IMR-90 (cell line): Measurements from ENCODE around the gene LIMK2.

Experiments
- SMC3 ChIP-seq: fragments of 150-350 bp; IDR thresholded peaks from 2 replicates; pipeline ENCODE4 v1.6.1; 2016; ENCODE audit warnings: low read depth, mild to moderate bottlenecking, antibody characterized with exemption, low read length, moderate library complexity
- TF ChIP-seq, protein P1 (sequence below): conservative IDR thresholded peaks from 2 replicates; pipeline ENCODE4 v1.5.1; 2012; ENCODE audit warnings: mild to moderate bottlenecking, low read depth, low read length, improper control_type of control experiment
- TF ChIP-seq, protein P2 (sequence below): fragments of 150-350 bp; IDR thresholded peaks from 2 replicates; pipeline ENCODE4 v1.6.1; 2016; ENCODE audit warnings: low read depth, mild to moderate bottlenecking, low read length, moderate library complexity, borderline replicate concordance

DNA sequence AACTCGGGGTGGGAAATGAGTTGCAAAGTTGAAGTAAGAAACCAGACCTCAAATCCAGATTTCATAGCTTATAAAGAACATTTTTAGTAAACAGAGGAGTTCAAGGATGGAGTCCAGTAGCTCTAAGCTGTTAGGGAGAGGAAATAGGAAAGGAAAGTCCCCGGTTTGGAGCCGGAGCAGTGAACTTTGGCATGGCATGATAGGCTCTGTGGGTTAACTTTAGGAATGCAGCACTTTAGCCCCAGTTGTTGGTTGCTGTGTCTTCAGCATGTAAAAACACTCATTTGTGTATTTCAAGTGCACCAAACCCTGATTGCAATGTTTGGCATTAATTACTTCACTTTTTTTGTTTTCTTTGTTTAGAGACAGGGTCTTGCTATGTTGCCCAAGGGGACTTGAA is 88.8 kb downstream of the LIMK2 start:
- TF ChIP-seq, protein P1, sequence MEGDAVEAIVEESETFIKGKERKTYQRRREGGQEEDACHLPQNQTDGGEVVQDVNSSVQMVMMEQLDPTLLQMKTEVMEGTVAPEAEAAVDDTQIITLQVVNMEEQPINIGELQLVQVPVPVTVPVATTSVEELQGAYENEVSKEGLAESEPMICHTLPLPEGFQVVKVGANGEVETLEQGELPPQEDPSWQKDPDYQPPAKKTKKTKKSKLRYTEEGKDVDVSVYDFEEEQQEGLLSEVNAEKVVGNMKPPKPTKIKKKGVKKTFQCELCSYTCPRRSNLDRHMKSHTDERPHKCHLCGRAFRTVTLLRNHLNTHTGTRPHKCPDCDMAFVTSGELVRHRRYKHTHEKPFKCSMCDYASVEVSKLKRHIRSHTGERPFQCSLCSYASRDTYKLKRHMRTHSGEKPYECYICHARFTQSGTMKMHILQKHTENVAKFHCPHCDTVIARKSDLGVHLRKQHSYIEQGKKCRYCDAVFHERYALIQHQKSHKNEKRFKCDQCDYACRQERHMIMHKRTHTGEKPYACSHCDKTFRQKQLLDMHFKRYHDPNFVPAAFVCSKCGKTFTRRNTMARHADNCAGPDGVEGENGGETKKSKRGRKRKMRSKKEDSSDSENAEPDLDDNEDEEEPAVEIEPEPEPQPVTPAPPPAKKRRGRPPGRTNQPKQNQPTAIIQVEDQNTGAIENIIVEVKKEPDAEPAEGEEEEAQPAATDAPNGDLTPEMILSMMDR = no peak
- TF ChIP-seq, protein P2, sequence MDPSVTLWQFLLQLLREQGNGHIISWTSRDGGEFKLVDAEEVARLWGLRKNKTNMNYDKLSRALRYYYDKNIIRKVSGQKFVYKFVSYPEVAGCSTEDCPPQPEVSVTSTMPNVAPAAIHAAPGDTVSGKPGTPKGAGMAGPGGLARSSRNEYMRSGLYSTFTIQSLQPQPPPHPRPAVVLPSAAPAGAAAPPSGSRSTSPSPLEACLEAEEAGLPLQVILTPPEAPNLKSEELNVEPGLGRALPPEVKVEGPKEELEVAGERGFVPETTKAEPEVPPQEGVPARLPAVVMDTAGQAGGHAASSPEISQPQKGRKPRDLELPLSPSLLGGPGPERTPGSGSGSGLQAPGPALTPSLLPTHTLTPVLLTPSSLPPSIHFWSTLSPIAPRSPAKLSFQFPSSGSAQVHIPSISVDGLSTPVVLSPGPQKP = no peak
- no peak for TF ChIP-seq SMC3
